ENCODE measurements around the gene PNPLA6.
A peak's percentile ranks its signal among the peaks of the same experiment; 100 is the strongest.
"Not testable (repeated sequence)": the region's sequence is repeated elsewhere in the genome, so short reads cannot be mapped to it uniquely, and the experiment has no call there.

The PNPLA6 gene

GRCh38 chr19:7534531-7535046, 928 bp upstream of the PNPLA6 start:
- DNase-seq: no peak

- no peak for DNase-seq
Observed at GRCh38 chr19:7535998-7536695, 630 bp downstream of the PNPLA6 start.

GRCh38 chr19:7538990-7539389, 3.5 kb downstream of the PNPLA6 start:
- DNase-seq: not testable (repeated sequence)

- DNase-seq: no peak
Observed at GRCh38 chr19:7539827-7540425, 4.4 kb downstream of the PNPLA6 start.

GRCh38 chr19:7540761-7541474, 5.4 kb downstream of the PNPLA6 start:
- DNase-seq: no peak

GRCh38 chr19:7541475-7541824, 5.9 kb downstream of the PNPLA6 start:
- no peak for DNase-seq

- no peak for DNase-seq
Observed at GRCh38 chr19:7541828-7542443, 6.4 kb downstream of the PNPLA6 start.

- no peak for DNase-seq
Observed at GRCh38 chr19:7542556-7543348, 7.2 kb downstream of the PNPLA6 start.

GRCh38 chr19:7544626-7545025, 9.1 kb downstream of the PNPLA6 start:
- peak; percentile 20 for DNase-seq

- DNase-seq: no peak
Observed at GRCh38 chr19:7545300-7545699, 9.8 kb downstream of the PNPLA6 start.

- DNase-seq: no peak
Observed at GRCh38 chr19:7545904-7546303, 10.4 kb downstream of the PNPLA6 start.

- DNase-seq: no peak
Observed at GRCh38 chr19:7547159-7547558, 11.6 kb downstream of the PNPLA6 start.

GRCh38 chr19:7549429-7550148, 14.1 kb downstream of the PNPLA6 start:
- no peak for DNase-seq

GRCh38 chr19:7550169-7550770, 14.8 kb downstream of the PNPLA6 start:
- DNase-seq: no peak

- DNase-seq: no peak
Observed at GRCh38 chr19:7550987-7551761, 15.7 kb downstream of the PNPLA6 start.

- no peak for DNase-seq
Observed at GRCh38 chr19:7552781-7553180, 17.3 kb downstream of the PNPLA6 start.

GRCh38 chr19:7554565-7554964, 19.0 kb downstream of the PNPLA6 start:
- DNase-seq: no peak

GRCh38 chr19:7554990-7555864, 19.7 kb downstream of the PNPLA6 start:
- no peak for DNase-seq

- no peak for DNase-seq
Observed at GRCh38 chr19:7556696-7557315, 21.3 kb downstream of the PNPLA6 start.
